NT2/D1 (cell line): Measurements from ENCODE around the gene LCE4A.

ENCODE experiments used
- SUZ12 ChIP-seq: IDR thresholded peaks from 2 replicates; pipeline ENCODE4 v1.6.1; 2011; ENCODE audit not compliant: insufficient read length, insufficient read depth; ENCODE audit errors: extremely low read depth
- YY1 ChIP-seq: IDR thresholded peaks from 2 replicates; pipeline ENCODE4 v1.6.1; 2011; ENCODE audit not compliant: insufficient read length, insufficient read depth
- ZNF274 ChIP-seq: IDR thresholded peaks from 2 replicates; pipeline ENCODE4 v1.6.1; 2011; ENCODE audit warnings: mild to moderate bottlenecking, low read depth, low read length

DNA sequence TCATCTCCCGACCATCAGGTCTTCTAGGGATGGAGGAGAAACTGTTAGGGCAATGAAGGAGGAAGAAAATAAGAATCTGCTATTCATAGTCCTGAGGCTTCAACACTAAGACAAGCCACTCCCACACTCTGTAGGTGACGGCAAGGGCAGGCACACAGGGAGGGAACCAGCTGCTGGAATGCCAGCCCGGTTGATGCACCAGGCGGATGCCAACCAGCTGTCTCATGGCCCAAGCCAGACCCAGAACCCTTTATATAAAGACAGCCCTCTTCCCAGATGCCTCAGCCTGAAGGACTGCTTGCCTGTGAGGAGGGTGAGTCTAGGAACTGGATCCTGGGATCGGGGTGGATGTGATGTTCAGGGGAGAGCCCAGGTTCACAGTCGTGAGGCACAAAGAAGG lies 49.8 kb downstream of the LCE4A start, which contains the start of gene KPRP:
- TF ChIP-seq SUZ12 (no peak), ZNF274 (no peak), YY1 (no peak)
